ENCODE results near the gene AARS2.

AARS2 gene

GRCh38 chr6:44255105-44255808 is 57.9 kb downstream of the AARS2 start:
- Histone ChIP-seq H3K36me3 (peaks cover 72 to 83% (median 74%) of the 10 kb centered on the region in 11 experiments), H4K20me1 (peaks cover 66 to 94% (median 86%) of the 10 kb centered on the region in 11 experiments), H3K27ac (peak overlapping the region in 4 of 11 experiments; percentile 86 to 91 (median 90); a peak in 1 of 22 replicates), H3K4me2 (peak overlapping the region; percentile 92 to 99 (median 97)), H3K9me3 (replicated peaks in 1 of 11) (no peaks in the 10 kb centered on the region), H3K4me1 (peaks cover 60 to 92% (median 86%) of the 10 kb centered on the region in 10 experiments), H3K4me3 (peak overlapping the region in 8 of 10 experiments; percentile 77 to 91 (median 88); a peak in 11 of 20 replicates), H3K9ac (peak overlapping the region; percentile 86 to 94 (median 90); a peak in 20 of 22 replicates), H3K27me3 (no peaks in the 10 kb centered on the region)
- no peak for TF ChIP-seq Cebpa-rat (IDR thresholded peaks at IDR 0.05)

DNA sequence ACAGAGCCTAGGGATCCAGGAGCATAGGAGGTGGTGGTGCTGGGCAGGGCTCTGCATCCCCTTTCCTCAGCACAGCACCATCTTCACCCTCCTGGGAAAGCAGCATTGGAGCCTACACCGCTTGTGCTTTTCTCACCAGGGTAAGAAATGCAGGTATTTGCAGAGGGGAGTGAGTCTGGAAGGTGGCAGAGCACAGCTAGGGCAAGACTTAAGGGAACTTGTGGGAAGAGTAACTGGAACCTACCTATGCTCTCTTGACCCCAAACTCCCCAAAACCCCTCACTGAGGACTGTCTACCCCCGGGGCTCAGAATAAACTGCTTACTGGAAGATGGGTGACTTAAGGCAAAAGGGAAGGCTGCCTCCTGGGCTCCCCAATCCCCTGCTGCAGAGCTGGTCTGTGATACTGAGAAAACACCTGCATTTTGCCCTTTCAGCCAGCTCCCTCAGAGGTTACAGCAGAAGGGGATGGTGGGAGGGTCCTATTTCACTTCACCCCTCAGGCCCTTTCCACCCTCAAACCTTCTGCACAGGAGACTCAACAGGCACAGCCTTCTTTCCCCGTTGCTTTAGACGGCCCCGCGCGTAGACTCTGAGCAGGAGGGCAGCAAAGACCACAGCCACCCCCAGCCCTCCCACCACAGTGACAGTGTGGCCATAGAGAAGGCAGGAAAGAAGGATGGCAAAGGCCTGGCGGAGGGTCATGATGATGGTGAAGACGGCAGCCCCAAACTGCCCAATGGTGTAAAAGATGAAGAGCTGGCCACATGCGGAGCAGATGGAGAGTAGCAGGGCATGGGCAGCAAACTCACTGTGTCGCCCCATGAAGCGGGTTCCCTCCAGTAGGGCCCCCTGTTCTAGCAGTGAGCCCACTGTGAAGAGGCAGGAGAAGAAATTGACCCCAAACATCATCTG is 58.7 kb downstream of the AARS2 start:
- H3K9me3 ChIP-seq (replicated peaks in 1 of 11): no peaks in the 10 kb centered on the region
- peak overlapping the region; percentile 92 to 99 (median 97); a peak in 20 of 22 replicates for H3K4me2 ChIP-seq
- peaks cover 64 to 92% (median 88%) of the 10 kb centered on the region in 10 experiments for H3K4me1 ChIP-seq
- 0 out of 22 replicates have a peak overlapping the region, but pooled peaks of 1 of the 11 experiments have one; percentile 6 for H3K27ac ChIP-seq
- peaks cover 72 to 83% (median 74%) of the 10 kb centered on the region in 11 experiments for H3K36me3 ChIP-seq
- peak overlapping the region in 3 of 10 experiments; percentile 77 to 91 (median 87); a peak in 3 of 20 replicates for H3K4me3 ChIP-seq
- TF ChIP-seq Cebpa-rat (IDR thresholded peaks at IDR 0.05): no peak
- H4K20me1 ChIP-seq: peaks cover 69 to 94% (median 87%) of the 10 kb centered on the region in 11 experiments
- peak overlapping the region in 8 of 11 experiments; percentile 28 to 92 (median 90); a peak in 13 of 22 replicates for H3K9ac ChIP-seq
- H3K27me3 ChIP-seq: no peaks in the 10 kb centered on the region

- Histone ChIP-seq H3K27ac (no peak overlapping the region), H3K4me1 (peaks cover 74 to 93% (median 91%) of the 10 kb centered on the region in 10 experiments), H3K9ac (peak overlapping the region in 5 of 11 experiments; percentile 10 to 29 (median 16); a peak in 3 of 22 replicates), H3K9me3 (replicated peaks in 1 of 11) (no peaks in the 10 kb centered on the region; a peak in 1 of 22 replicates), H4K20me1 (peaks cover 79 to 96% (median 89%) of the 10 kb centered on the region in 11 experiments), H3K36me3 (peaks cover 74 to 83% (median 75%) of the 10 kb centered on the region in 11 experiments), H3K4me2 (peak overlapping the region; percentile 92 to 99 (median 97); a peak in 13 of 22 replicates), H3K4me3 (no peak overlapping the region; a peak in 1 of 20 replicates), H3K27me3 (no peaks in the 10 kb centered on the region)
- no peak for TF ChIP-seq Cebpa-rat (IDR thresholded peaks at IDR 0.05)
Observed at GRCh38 chr6:44253307-44254101, 59.6 kb downstream of the AARS2 start.

- peaks cover 75 to 86% (median 80%) of the 10 kb centered on the region in 11 experiments for H3K36me3 ChIP-seq
- peak overlapping the region in 3 of 10 experiments; percentile 11 to 21 (median 15); a peak in 4 of 20 replicates for H3K4me3 ChIP-seq
- peak overlapping the region in 10 of 11 experiments; percentile 10 to 98 (median 93); a peak in 17 of 22 replicates for H3K4me2 ChIP-seq
- no peak overlapping the region for H3K27ac ChIP-seq
- no peak for TF ChIP-seq Cebpa-rat (IDR thresholded peaks at IDR 0.05)
- no peaks in the 10 kb centered on the region for H3K27me3 ChIP-seq
- peaks cover 93 to 99% (median 97%) of the 10 kb centered on the region in 11 experiments for H4K20me1 ChIP-seq
- H3K9ac ChIP-seq: peak overlapping the region in 10 of 11 experiments; percentile 6 to 95 (median 24); a peak in 8 of 22 replicates
- no peaks in the 10 kb centered on the region; a peak in 2 of 22 replicates for H3K9me3 ChIP-seq (replicated peaks in 1 of 11)
- H3K4me1 ChIP-seq: peaks cover 68 to 85% (median 83%) of the 10 kb centered on the region in 10 experiments
Observed at GRCh38 chr6:44251576-44252524, 61.3 kb downstream of the AARS2 start.

DNA sequence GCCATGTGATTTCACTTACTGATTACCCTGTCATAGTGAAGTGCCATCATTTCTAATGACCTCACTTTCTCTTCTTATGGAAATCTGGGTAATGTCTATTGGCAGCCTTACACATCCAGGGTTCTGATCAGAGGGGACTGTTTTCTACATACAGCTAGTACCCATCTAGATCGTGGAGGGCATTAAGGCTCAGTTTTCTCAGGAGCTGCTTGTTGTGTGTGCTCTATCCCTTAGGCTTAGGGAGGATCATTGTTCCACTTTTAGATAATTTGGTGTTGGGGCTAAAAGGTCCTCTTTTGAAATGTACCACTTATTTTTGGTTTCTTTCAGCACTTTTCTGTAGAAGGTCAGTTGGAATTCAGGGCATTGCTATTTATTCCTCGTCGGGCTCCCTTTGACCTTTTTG is 62.4 kb downstream of the AARS2 start:
- peak overlapping the region in 8 of 10 experiments; percentile 12 to 99 (median 86); a peak in 5 of 20 replicates for H3K4me3 ChIP-seq
- peaks cover 61 to 80% (median 77%) of the 10 kb centered on the region in 10 experiments for H3K4me1 ChIP-seq
- no peak overlapping the region for H3K27ac ChIP-seq
- H3K9me3 ChIP-seq (replicated peaks in 1 of 11): no peaks in the 10 kb centered on the region; a peak in 2 of 22 replicates
- H3K9ac ChIP-seq: peak overlapping the region in 10 of 11 experiments; percentile 1 to 99 (median 30); a peak in 12 of 22 replicates
- no peaks in the 10 kb centered on the region for H3K27me3 ChIP-seq
- peaks cover 86 to 88% (median 87%) of the 10 kb centered on the region in 11 experiments for H4K20me1 ChIP-seq
- peak overlapping the region; percentile 4 to 98 (median 93); a peak in 20 of 22 replicates for H3K4me2 ChIP-seq
- no peak for TF ChIP-seq Cebpa-rat (IDR thresholded peaks at IDR 0.05)
- H3K36me3 ChIP-seq: peaks cover 75 to 81% (median 80%) of the 10 kb centered on the region in 11 experiments

DNA sequence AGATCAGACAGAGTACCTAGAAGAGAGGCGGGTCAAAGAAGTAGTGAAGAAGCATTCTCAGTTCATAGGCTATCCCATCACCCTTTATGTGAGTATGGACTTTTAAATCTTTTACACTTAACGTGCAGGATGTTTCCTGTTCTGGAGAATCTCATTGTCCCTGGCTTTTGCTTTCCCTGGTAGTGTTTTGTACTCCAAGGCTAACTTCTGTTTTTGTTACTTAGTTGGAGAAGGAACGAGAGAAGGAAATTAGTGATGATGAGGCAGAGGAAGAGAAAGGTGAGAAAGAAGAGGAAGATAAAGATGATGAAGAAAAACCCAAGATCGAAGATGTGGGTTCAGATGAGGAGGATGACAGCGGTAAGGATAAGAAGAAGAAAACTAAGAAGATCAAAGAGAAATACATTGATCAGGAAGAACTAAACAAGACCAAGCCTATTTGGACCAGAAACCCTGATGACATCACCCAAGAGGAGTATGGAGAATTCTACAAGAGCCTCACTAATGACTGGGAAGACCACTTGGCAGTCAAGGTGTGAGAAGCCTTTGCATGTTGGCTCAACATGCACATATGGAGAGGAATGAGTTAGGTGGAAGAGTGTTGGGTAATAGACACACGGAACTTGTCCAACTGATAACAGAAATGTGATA is 63.0 kb downstream of the AARS2 start:
- H4K20me1 ChIP-seq: peaks cover 80 to 83% (median 82%) of the 10 kb centered on the region in 11 experiments
- H3K36me3 ChIP-seq: peaks cover 71 to 77% (median 77%) of the 10 kb centered on the region in 11 experiments
- no peak for TF ChIP-seq Cebpa-rat (IDR thresholded peaks at IDR 0.05)
- peak overlapping the region; percentile 88 to 98 (median 93) for H3K4me2 ChIP-seq
- H3K9me3 ChIP-seq (replicated peaks in 1 of 11): no peaks in the 10 kb centered on the region; a peak in 2 of 22 replicates
- peaks cover 61 to 80% (median 77%) of the 10 kb centered on the region in 10 experiments for H3K4me1 ChIP-seq
- peak overlapping the region in 9 of 10 experiments; percentile 82 to 99 (median 94); a peak in 14 of 20 replicates for H3K4me3 ChIP-seq
- H3K27me3 ChIP-seq: no peaks in the 10 kb centered on the region
- peak overlapping the region; percentile 27 to 99 (median 97); a peak in 14 of 22 replicates for H3K9ac ChIP-seq
- H3K27ac ChIP-seq: no peak overlapping the region
